Transverse colon (tissue), 3 donors: Measurements from ENCODE around the gene KIF12.

Source experiments
- EP300 ChIP-seq: sonication (generic); formaldehyde crosslinking; IDR thresholded peaks from one replicate; pipeline ENCODE4 v1.6.1; 2017; ENCODE audit warnings: antibody characterized with exemption, low read depth
- POLR2A ChIP-seq: fragments of 450-650 bp; IDR thresholded peaks from one replicate; pipeline ENCODE4 v1.6.1; 2016; ENCODE audit warnings: antibody characterized with exemption, mild to moderate bottlenecking, moderate library complexity
- TF ChIP-seq, protein P1 (sequence below), 5 experiments: fragments of 200-600 bp in 3 of 5; fragments of 450-650 bp in 2 of 5; sonication (generic) in 3 of 5; IDR thresholded peaks; 1 replicate in 2 of 5; 2 replicates in 3 of 5; pipeline ENCODE4 v1.5.1; 2016 to 2017; ENCODE audit warnings: antibody characterized with exemption in 5 of 5, inconsistent platforms in 3 of 5, mild to moderate bottlenecking in 2 of 5, moderate library complexity in 1 of 5

DNA sequence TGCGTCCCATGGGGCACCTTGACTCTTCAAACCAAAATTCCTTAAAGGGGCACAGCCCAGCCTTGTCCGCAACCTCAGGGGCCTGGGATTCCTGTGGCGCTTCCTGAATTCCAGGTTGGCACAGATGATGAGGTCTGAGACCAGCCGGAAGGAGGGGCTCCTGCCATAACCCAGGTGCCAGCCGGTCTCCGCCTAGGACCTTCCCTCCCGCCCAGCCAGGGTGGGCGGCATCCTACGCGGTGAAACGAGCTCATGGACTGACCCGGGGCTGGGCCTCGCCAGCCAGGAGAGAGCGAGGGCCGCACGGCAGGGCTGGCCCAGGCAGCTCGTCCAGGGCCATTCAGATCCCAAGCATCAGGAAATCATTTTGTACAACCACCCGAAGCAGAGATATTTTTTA, 44.0 kb downstream of the KIF12 start:
- no peak for TF ChIP-seq POLR2A
- TF ChIP-seq, protein P1, sequence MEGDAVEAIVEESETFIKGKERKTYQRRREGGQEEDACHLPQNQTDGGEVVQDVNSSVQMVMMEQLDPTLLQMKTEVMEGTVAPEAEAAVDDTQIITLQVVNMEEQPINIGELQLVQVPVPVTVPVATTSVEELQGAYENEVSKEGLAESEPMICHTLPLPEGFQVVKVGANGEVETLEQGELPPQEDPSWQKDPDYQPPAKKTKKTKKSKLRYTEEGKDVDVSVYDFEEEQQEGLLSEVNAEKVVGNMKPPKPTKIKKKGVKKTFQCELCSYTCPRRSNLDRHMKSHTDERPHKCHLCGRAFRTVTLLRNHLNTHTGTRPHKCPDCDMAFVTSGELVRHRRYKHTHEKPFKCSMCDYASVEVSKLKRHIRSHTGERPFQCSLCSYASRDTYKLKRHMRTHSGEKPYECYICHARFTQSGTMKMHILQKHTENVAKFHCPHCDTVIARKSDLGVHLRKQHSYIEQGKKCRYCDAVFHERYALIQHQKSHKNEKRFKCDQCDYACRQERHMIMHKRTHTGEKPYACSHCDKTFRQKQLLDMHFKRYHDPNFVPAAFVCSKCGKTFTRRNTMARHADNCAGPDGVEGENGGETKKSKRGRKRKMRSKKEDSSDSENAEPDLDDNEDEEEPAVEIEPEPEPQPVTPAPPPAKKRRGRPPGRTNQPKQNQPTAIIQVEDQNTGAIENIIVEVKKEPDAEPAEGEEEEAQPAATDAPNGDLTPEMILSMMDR (IDR thresholded peaks at IDR 0.05), result no peak
- TF ChIP-seq EP300, result no peak
